DND-41 (cell line): ENCODE results near the gene M6PR.
A peak's percentile ranks its signal among the peaks of the same experiment; 100 is the strongest.

Experiments used
- ATAC-seq: fragments of 200-7000 bp; cut with Tn5 transposase; 3 replicates; pipeline ENCODE4 v1.9.1; 2021; ENCODE audit warnings: low read depth; ENCODE audit not compliant: insufficient read depth
- DNase-seq: peaks from one replicate; pipeline ENCODE4 v3.0.0-alpha.2; 2020
- H2AFZ ChIP-seq: 2 replicates; pipeline ENCODE4 v1.6.0; 2012; ENCODE audit warnings: low read depth, low read length
- H3K27ac ChIP-seq: 2 replicates; pipeline ENCODE4 v1.5.1; 2012; ENCODE audit warnings: low read length, inconsistent platforms
- H3K27me3 ChIP-seq: fragments of 200-600 bp; sonication (generic); 2 replicates; pipeline ENCODE4 v1.6.0; 2012; ENCODE audit warnings: low read length, mild to moderate bottlenecking, inconsistent platforms; ENCODE audit not compliant: insufficient read depth, poor library complexity
- H3K36me3 ChIP-seq: 2 replicates; pipeline ENCODE4 v1.5.1; 2012; ENCODE audit warnings: low read length, inconsistent platforms; ENCODE audit not compliant: insufficient read depth
- H3K4me1 ChIP-seq: 2 replicates; pipeline ENCODE4 v1.5.1; 2012; ENCODE audit warnings: mild to moderate bottlenecking, low read length; ENCODE audit not compliant: insufficient read depth
- H3K4me2 ChIP-seq: 2 replicates; pipeline ENCODE4 v1.6.0; 2012; ENCODE audit warnings: mild to moderate bottlenecking, moderate library complexity, low read length, inconsistent platforms; ENCODE audit not compliant: insufficient read depth
- H3K4me3 ChIP-seq, 2 experiments: fragments of 200-600 bp in 1 of 2; shearing (Covaris generic) in 1 of 2; 2 replicates each; pipeline ENCODE4 v1.5.1; 2012 to 2016; ENCODE audit warnings: inconsistent platforms in 2 of 2, low read length in 2 of 2, mild to moderate bottlenecking in 2 of 2, low read depth in 1 of 2, moderate library complexity in 1 of 2
- H3K79me2 ChIP-seq: 2 replicates; pipeline ENCODE4 v1.6.0; 2012; ENCODE audit warnings: low read length, inconsistent platforms; ENCODE audit not compliant: insufficient read depth
- H3K9ac ChIP-seq: 2 replicates; pipeline ENCODE4 v1.6.0; 2012; ENCODE audit warnings: low read depth, mild to moderate bottlenecking, inconsistent platforms, low read length, moderate library complexity
- H3K9me3 ChIP-seq: 2 replicates; pipeline ENCODE4 v1.5.1; 2012; ENCODE audit warnings: low read length, moderate library complexity, mild to moderate bottlenecking, inconsistent platforms; ENCODE audit not compliant: insufficient read depth, severe bottlenecking
- H4K20me1 ChIP-seq: 2 replicates; pipeline ENCODE4 v1.6.0; 2012; ENCODE audit warnings: low read length; ENCODE audit not compliant: insufficient read depth
- CTCF ChIP-seq: IDR thresholded peaks from 2 replicates; pipeline ENCODE4 v1.5.1; 2012; ENCODE audit warnings: borderline replicate concordance, low read length, moderate library complexity, mild to moderate bottlenecking; ENCODE audit not compliant: poor library complexity, severe bottlenecking; ENCODE audit errors: extremely low read depth
- EZH2 ChIP-seq: IDR thresholded peaks from 3 replicates; pipeline ENCODE4 v1.6.1; 2012; ENCODE audit warnings: borderline replicate concordance, low read depth, mild to moderate bottlenecking, moderate library complexity, low read length, inconsistent platforms; ENCODE audit not compliant: severe bottlenecking

Gene M6PR

GRCh38 chr12:8912914-8913313, 36.5 kb downstream of the M6PR start:
- Histone ChIP-seq H2AFZ (no peak overlapping the region), H3K4me1 (peaks cover 34% of the 10 kb centered on the region), H3K27me3 (no peaks in the 10 kb centered on the region), H3K27ac (no peak overlapping the region), H3K36me3 (no peaks in the 10 kb centered on the region), H4K20me1 (no peaks in the 10 kb centered on the region), H3K4me2 (0 out of 2 replicates have a peak overlapping the region, but pooled peaks have one; percentile 69), H3K9ac (no peak overlapping the region; the same call in 1 of the 2 replicates), H3K79me2 (peaks cover 21% of the 10 kb centered on the region), H3K9me3 (no peaks in the 10 kb centered on the region), H3K4me3 (no peak overlapping the region)
- TF ChIP-seq CTCF = no peak
- no peak for TF ChIP-seq EZH2
- ATAC-seq (no peak), DNase-seq (no peak)

- TF ChIP-seq EZH2 = no peak
- no peak for TF ChIP-seq CTCF
- no peak overlapping the region for H3K4me2 ChIP-seq
Measured at GRCh38 chr12:8911606-8912268, 37.7 kb downstream of the M6PR start.

DNA sequence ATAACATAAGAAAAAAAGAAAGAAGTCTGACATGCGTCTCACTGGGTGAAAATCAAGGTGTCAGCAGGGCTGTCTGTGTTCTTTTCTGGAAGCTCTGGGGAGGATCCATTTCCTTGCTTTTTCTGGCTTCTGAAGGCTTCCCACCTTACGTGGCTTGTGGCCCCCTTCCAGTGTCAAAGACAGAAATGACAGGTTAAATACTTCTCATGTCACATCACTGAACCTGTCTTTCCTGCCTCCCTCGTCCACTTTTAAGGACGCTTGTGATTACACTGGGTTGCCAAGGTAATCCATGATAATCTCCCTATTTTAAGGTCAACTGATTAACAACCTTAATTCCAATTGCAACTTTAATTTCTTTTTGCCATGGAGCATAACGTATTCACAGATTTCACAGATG, 39.7 kb downstream of the M6PR start:
- no peak for TF ChIP-seq CTCF
- no peak for TF ChIP-seq EZH2
- ATAC-seq (no peak), DNase-seq (no peak)
- H3K4me2 ChIP-seq = no peak overlapping the region
- H3K36me3 ChIP-seq = no peaks in the 10 kb centered on the region
- H3K79me2 ChIP-seq = peaks cover 1% of the 10 kb centered on the region
- no peak overlapping the region for H3K4me3 ChIP-seq
- H3K9ac ChIP-seq = no peak overlapping the region
- peaks cover 12% of the 10 kb centered on the region for H3K4me1 ChIP-seq
- H2AFZ ChIP-seq = no peak overlapping the region
- H3K9me3 ChIP-seq = no peaks in the 10 kb centered on the region
- H3K27me3 ChIP-seq = no peaks in the 10 kb centered on the region
- H3K27ac ChIP-seq = no peak overlapping the region
- H4K20me1 ChIP-seq = no peaks in the 10 kb centered on the region

More at GRCh38 chr12:8911606-8912268, 37.7 kb downstream of the M6PR start:
- Histone ChIP-seq H3K4me1 (peaks cover 32% of the 10 kb centered on the region), H3K79me2 (peaks cover 19% of the 10 kb centered on the region), H3K27me3 (no peaks in the 10 kb centered on the region), H2AFZ (no peak overlapping the region), H3K9me3 (no peaks in the 10 kb centered on the region), H4K20me1 (no peaks in the 10 kb centered on the region), H3K36me3 (no peaks in the 10 kb centered on the region), H3K9ac (no peak overlapping the region), H3K27ac (no peak overlapping the region), H3K4me3 (no peak overlapping the region)
- ATAC-seq = no peak
- no peak for DNase-seq
